ENCODE data around the gene RAB11B.
A peak's percentile ranks its signal among the peaks of the same experiment; 100 is the strongest.
"Not testable (repeated sequence)": the region's sequence is repeated elsewhere in the genome, so short reads cannot be mapped to it uniquely, and the experiment has no call there.

The RAB11B gene

DNA sequence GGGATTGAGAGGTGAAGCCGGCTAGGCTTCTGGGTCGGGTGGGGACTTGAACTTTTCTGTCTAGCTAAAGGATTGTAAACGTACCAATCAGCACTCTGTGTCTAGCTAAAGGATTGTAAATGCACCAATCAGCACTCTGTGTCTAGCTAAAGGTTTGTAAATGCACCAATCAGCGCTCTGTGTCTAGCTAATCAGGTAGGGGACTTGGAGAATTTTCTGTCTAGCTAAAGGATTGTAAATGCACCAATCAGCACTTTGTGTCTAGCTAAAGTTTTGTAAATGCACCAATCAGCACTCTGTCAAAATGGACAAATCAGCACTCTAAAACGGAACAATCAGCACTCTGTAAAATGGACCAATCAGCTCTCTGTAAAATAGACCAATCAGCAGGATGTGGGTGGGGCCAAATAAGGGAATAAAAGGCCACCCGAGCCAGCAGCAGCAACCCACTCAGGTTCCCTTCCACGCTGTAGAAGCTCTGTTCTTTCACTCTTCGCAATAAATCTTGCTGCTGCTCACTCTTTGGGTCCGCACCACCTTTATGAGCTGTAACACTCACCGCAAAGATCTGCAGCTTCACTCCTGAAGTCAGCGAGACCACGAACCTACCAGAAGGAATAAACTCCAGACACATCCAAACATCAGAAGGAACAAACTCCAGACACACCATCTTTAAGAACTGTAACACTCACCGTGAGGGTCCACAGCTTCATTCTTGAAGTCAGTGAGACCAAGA is 10.8 kb upstream of the RAB11B start:
- H3K4me1 ChIP-seq (ENCODE audit: insufficient read depth, low read length); H3K36me3 ChIP-seq (ENCODE audit: insufficient read depth, low read length); H3K4me3 ChIP-seq (ENCODE audit: low read length); H3K27me3 ChIP-seq (ENCODE audit: insufficient read depth, low read length); H2AFZ ChIP-seq (ENCODE audit: low read depth, low read length); H3K9me3 ChIP-seq (ENCODE audit: low read length): not testable (repeated sequence)

GRCh38 chr19:8384569-8384968 is 5.6 kb upstream of the RAB11B start:
- H3K4me3 ChIP-seq (ENCODE audit: low read length); H2AFZ ChIP-seq (ENCODE audit: low read depth, low read length); H3K36me3 ChIP-seq (ENCODE audit: insufficient read depth, low read length); H3K4me1 ChIP-seq (ENCODE audit: insufficient read depth, low read length); H3K9me3 ChIP-seq (ENCODE audit: low read length); H3K27me3 ChIP-seq (ENCODE audit: insufficient read depth, low read length): not testable (repeated sequence)

DNA sequence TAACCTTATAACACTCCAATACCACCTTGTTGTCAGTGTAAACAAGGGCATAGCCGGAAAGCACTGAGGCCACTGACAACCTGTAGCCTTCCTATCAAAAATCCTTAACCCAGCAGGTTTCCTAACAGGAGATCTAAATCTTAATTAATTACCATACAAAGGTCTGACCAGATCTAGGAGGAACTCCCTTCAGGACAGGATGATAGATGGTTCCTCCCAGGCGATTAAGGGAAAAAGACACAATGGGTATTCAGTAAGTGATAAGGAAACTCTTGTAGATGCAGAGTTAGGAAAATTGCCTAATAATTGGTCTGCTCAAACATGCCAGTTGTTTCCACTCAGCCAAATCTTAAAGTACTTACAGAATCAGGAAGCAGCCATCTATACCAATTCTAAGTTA is 5.1 kb upstream of the RAB11B start:
- not testable (repeated sequence) for H3K9me3 ChIP-seq (ENCODE audit: low read length); H2AFZ ChIP-seq (ENCODE audit: low read depth, low read length); H3K4me3 ChIP-seq (ENCODE audit: low read length); H3K4me1 ChIP-seq (ENCODE audit: insufficient read depth, low read length); H3K27me3 ChIP-seq (ENCODE audit: insufficient read depth, low read length); H3K36me3 ChIP-seq (ENCODE audit: insufficient read depth, low read length)

- not testable (repeated sequence) for H3K4me1 ChIP-seq (ENCODE audit: insufficient read depth, low read length); H2AFZ ChIP-seq (ENCODE audit: low read depth, low read length); H3K36me3 ChIP-seq (ENCODE audit: insufficient read depth, low read length); H3K9me3 ChIP-seq (ENCODE audit: low read length); H3K27me3 ChIP-seq (ENCODE audit: insufficient read depth, low read length); H3K4me3 ChIP-seq (ENCODE audit: low read length)
Observed at GRCh38 chr19:8385566-8385965, 4.6 kb upstream of the RAB11B start.

- not testable (repeated sequence) for H3K36me3 ChIP-seq (ENCODE audit: insufficient read depth, low read length); H3K27me3 ChIP-seq (ENCODE audit: insufficient read depth, low read length); H3K9me3 ChIP-seq (ENCODE audit: low read length); H3K4me3 ChIP-seq (ENCODE audit: low read length); H2AFZ ChIP-seq (ENCODE audit: low read depth, low read length); H3K4me1 ChIP-seq (ENCODE audit: insufficient read depth, low read length)
Observed at GRCh38 chr19:8386419-8386818, 3.7 kb upstream of the RAB11B start.

DNA sequence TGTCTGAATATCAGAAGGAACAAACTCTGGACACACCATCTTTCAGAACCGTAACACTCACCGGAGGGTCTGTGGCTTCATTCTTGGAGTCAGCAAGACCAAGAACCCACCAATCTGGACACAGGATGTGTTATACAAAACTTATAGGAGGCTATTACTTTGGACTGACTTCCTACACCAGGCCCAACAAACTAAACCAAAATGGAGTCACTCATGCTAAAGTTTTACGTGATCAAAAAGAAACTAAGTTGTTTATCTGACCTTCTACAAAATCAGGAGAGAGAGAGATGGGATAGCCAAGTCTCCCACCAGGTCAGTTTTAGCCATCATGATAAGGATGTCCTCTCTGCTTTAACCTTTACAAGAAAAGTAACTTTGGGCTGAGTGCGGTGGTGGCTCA is 3.2 kb upstream of the RAB11B start:
- Histone ChIP-seq H2AFZ (ENCODE audit: low read depth, low read length) (no peak overlapping the region), H3K36me3 (ENCODE audit: insufficient read depth, low read length) (no peaks in the 10 kb centered on the region), H3K4me1 (ENCODE audit: insufficient read depth, low read length) (peaks cover 11% of the 10 kb centered on the region), H3K4me3 (ENCODE audit: low read length) (no peak overlapping the region), H3K9me3 (ENCODE audit: low read length) (no peaks in the 10 kb centered on the region), H3K27me3 (ENCODE audit: insufficient read depth, low read length) (no peaks in the 10 kb centered on the region)

DNA sequence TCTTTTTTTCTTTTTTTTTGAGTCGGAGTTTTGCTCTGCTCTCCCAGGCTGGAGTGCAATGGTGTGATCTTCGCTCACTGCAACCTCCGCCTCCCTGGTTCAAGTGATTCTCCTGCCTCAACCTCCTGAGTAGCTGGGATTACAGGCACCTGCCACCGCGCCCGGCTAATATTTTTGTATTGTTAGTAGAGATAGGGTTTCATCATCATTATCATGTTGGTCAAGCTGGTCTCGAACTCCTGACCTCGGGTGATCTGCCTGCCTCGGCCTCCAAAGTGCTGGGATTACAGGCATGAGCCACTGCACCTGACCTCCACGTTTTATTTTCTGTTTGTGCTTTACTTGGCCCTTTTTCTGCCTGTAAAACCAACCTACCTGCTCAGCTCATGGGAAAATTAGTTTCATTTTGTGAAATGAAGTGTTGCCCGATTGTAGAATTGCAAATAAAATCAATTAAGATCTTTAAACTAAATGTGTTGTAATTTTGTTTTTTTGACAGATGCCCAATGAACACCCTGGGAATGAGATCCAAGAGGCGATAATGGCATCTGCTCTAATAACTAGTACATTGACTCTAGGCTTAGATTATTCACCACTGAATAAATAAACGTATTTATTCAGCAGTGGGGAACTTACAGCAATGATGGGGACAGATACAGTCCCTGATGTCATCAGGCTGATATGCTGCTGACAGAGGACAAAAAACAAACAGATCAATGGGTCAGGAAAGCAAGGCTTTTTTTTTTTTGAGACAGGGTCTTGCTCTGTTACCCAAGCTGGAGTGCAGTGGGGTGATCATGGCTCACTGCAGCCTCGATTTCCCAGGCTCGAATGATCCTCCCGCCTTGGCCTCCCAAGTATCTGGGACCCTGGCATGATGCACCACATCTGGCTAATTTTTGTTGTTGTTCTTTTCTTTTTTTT is 2.2 kb upstream of the RAB11B start:
- Histone ChIP-seq H3K36me3 (ENCODE audit: insufficient read depth, low read length) (no peaks in the 10 kb centered on the region), H3K4me1 (ENCODE audit: insufficient read depth, low read length) (peaks cover 14% of the 10 kb centered on the region), H3K9me3 (ENCODE audit: low read length) (no peaks in the 10 kb centered on the region), H2AFZ (ENCODE audit: low read depth, low read length) (no peak overlapping the region), H3K27me3 (ENCODE audit: insufficient read depth, low read length) (no peaks in the 10 kb centered on the region), H3K4me3 (ENCODE audit: low read length) (no peak overlapping the region)

DNA sequence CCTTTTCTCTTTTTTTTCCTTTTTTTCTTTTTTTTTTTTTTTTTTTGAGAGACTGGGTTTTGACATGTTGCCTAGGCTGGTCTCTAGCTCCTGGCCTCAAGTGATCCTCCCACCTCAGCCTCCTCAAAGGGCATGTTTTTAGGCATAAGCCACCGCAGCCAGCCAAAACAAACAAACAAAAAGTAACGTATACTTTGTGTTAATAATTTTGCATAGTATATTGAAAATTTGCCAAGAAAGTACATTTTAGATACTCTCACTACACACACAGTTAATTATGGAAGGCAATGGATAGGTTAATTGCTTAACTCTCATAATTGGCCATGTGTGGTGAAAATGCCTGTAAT is 1.6 kb upstream of the RAB11B start:
- H3K4me3 ChIP-seq (ENCODE audit: low read length): no peak overlapping the region
- H3K36me3 ChIP-seq (ENCODE audit: insufficient read depth, low read length): no peaks in the 10 kb centered on the region
- H3K27me3 ChIP-seq (ENCODE audit: insufficient read depth, low read length): no peaks in the 10 kb centered on the region
- H3K9me3 ChIP-seq (ENCODE audit: low read length): no peaks in the 10 kb centered on the region
- no peak overlapping the region for H2AFZ ChIP-seq (ENCODE audit: low read depth, low read length)
- peaks cover 14% of the 10 kb centered on the region for H3K4me1 ChIP-seq (ENCODE audit: insufficient read depth, low read length)

DNA sequence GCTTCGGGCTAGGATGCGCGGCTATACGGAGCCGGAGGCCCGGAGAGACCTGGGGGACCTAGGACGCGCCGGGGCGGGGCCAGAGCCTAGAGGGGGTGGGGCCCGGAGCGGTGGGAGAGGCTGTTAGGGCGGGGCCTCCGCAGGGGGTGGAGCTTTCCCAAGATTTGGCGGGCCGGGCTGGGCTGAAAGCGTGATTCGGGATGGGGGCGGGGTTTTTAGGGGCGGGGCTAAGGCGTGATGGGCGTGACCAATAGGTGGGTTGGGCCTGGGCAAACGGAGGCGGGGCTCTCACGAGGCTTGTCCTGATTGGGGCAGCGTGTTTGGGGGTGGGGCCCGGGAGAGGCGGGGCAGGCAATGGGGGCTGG is 439 bp downstream of the RAB11B start:
- Histone ChIP-seq H3K9me3 (ENCODE audit: low read length) (no peaks in the 10 kb centered on the region), H2AFZ (ENCODE audit: low read depth, low read length) (no peak overlapping the region), H3K27me3 (ENCODE audit: insufficient read depth, low read length) (no peaks in the 10 kb centered on the region), H3K4me1 (ENCODE audit: insufficient read depth, low read length) (peaks cover 14% of the 10 kb centered on the region), H3K36me3 (ENCODE audit: insufficient read depth, low read length) (no peaks in the 10 kb centered on the region), H3K4me3 (ENCODE audit: low read length) (peak overlapping the region; percentile 89)

- peak overlapping the region; percentile 89 for H3K4me3 ChIP-seq (ENCODE audit: low read length)
- no peak overlapping the region for H2AFZ ChIP-seq (ENCODE audit: low read depth, low read length)
- H3K4me1 ChIP-seq (ENCODE audit: insufficient read depth, low read length): peaks cover 14% of the 10 kb centered on the region
- H3K27me3 ChIP-seq (ENCODE audit: insufficient read depth, low read length): no peaks in the 10 kb centered on the region
- no peaks in the 10 kb centered on the region for H3K9me3 ChIP-seq (ENCODE audit: low read length)
- H3K36me3 ChIP-seq (ENCODE audit: insufficient read depth, low read length): no peaks in the 10 kb centered on the region
Observed at GRCh38 chr19:8391198-8392016, 1.2 kb downstream of the RAB11B start.

GRCh38 chr19:8392017-8392591 is 1.9 kb downstream of the RAB11B start:
- no peak overlapping the region for H2AFZ ChIP-seq (ENCODE audit: low read depth, low read length)
- H3K27me3 ChIP-seq (ENCODE audit: insufficient read depth, low read length): no peaks in the 10 kb centered on the region
- H3K4me3 ChIP-seq (ENCODE audit: low read length): no peak overlapping the region
- H3K36me3 ChIP-seq (ENCODE audit: insufficient read depth, low read length): no peaks in the 10 kb centered on the region
- H3K9me3 ChIP-seq (ENCODE audit: low read length): no peaks in the 10 kb centered on the region
- peaks cover 14% of the 10 kb centered on the region for H3K4me1 ChIP-seq (ENCODE audit: insufficient read depth, low read length)

DNA sequence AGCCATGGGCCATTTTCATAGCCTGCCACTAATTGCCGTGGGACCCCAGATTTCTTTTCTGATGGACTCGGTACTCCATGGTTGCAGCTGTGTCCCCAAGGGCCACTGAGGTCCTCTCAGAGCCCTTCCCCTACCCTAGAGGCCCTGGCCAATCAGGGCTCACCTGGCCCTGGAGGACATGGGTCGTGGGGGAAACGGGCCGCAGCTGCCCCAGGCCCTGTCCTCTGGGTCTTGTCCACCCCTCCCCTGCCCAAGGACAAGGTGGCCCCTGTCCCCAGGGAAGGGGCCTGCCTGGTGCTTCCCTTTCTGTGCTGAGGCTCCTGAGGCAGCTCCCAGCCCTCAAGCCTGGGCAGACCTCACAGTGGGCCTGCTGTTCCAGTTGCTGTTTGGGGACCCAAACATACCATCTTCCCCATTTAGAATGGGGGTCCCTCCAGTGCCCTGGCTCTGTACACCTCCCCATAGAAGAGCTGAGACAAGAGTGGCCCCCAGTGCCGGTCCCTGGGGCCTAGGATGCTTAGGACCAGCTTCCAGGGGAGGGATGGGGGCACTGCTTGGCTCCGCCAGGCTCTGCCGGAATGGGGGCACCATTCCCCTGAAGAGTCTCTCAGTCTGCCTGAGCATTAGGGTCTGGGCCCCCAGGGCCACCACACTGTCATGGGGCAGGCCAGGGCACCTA is 3.2 kb downstream of the RAB11B start:
- Histone ChIP-seq H3K4me3 (ENCODE audit: low read length) (no peak overlapping the region), H3K27me3 (ENCODE audit: insufficient read depth, low read length) (no peaks in the 10 kb centered on the region), H2AFZ (ENCODE audit: low read depth, low read length) (no peak overlapping the region), H3K36me3 (ENCODE audit: insufficient read depth, low read length) (no peaks in the 10 kb centered on the region), H3K9me3 (ENCODE audit: low read length) (no peaks in the 10 kb centered on the region), H3K4me1 (ENCODE audit: insufficient read depth, low read length) (peaks cover 14% of the 10 kb centered on the region)

Data from neuron (in vitro differentiated cells).